ENCODE results near the gene CTTNBP2NL.

Gene CTTNBP2NL

GRCh38 chr1:112508278-112509004, 112.4 kb downstream of the CTTNBP2NL start, which contains the start of gene WNT2B:
WNT2B (plus strand) TSS chr1:112508965; CDS start chr1:112509263, 298 bp downstream.
- no peak for DNase-seq (ENCODE audit: low read depth)

GRCh38 chr1:112509005-112509659, 113.1 kb downstream of the CTTNBP2NL start:
- DNase-seq (ENCODE audit: low read depth) = no peak

GRCh38 chr1:112509660-112510178, 113.7 kb downstream of the CTTNBP2NL start:
- no peak for DNase-seq (ENCODE audit: low read depth)

- no peak for DNase-seq (ENCODE audit: low read depth)
These were observed 114.3 kb downstream of the CTTNBP2NL start for GRCh38 chr1:112510340-112510739.
